Activated T-helper 2 cell treated with anti-CD3 and anti-CD28 coated beads, Interferon-gamma antibody, Interleukin-2, Interleukin-4, amounts not matched to agents 10 μg/mL and 5 μg/mL and 100 μg/mL, durations not matched to agents 14 hours and 24 hours and 36 hours (primary cell): ENCODE measurements around the gene LPP. TPM values are rescaled to one million over a fixed set of nuclear protein-coding genes. Genes with fewer than 3 reads are reported as not detected.

ENCODE experiments used
- DNase-seq: peaks from one replicate; pipeline ENCODE4 v3.0.0; 2021; ENCODE audit warnings: low spot score
- H3K27ac Mint-ChIP-seq: one replicate; pipeline ENCODE4 v1.8.0; 2021; ENCODE audit warnings: mixed read lengths
- H3K27me3 Mint-ChIP-seq: one replicate; pipeline ENCODE4 v1.8.0; 2021; ENCODE audit warnings: low read depth, mixed read lengths
- H3K36me3 Mint-ChIP-seq: one replicate; pipeline ENCODE4 v1.8.0; 2021; ENCODE audit warnings: low read depth, mixed read lengths
- H3K4me1 Mint-ChIP-seq: one replicate; pipeline ENCODE4 v1.8.0; 2021; ENCODE audit warnings: low read depth, mixed read lengths
- H3K4me3 Mint-ChIP-seq: one replicate; pipeline ENCODE4 v1.8.0; 2021; ENCODE audit warnings: low read depth, mild to moderate bottlenecking, moderate library complexity, mixed read lengths
- H3K9me3 Mint-ChIP-seq: one replicate; pipeline ENCODE4 v1.8.0; 2021; ENCODE audit warnings: mixed read lengths
- intact Hi-C: fragments of 100-400 bp; cut with micrococcal nuclease; formaldehyde crosslinking; loops from one replicate; pipeline ENCODE4 v1.15.1; 2023
- total RNA-seq: library from RNA; stranded (reverse); gene quantifications from 2 replicates; pipeline ENCODE4 v1.2.3, GENCODE V29; 2022

Gene LPP
- total RNA-seq, 1 donor from 2014 or later, result 54.5 TPM

DNA sequence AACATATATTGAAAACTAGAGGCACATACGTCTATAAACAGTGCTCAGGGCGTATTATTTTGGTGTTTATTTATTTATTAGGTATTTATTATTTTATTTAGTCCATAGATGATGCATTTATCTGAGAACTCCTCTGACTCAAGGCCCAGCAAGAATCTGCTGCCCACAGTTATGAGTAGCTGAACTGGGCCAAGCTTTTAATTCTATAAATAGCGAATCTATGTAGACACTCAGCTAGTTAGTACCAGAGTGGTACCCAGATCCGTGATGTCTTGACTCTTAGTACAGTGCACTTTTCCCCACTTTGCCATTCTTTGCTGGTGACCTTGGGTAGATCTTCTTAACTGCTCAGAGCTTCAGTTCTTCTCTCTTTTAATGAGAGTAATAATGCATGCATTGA lies 647.4 kb downstream of the LPP start:
- DNase-seq, result no peak
- Mint-ChIP-seq H3K4me1 (peaks cover 2% of the 10 kb centered on the region), H3K27ac (no peak overlapping the region), H3K4me3 (no peak overlapping the region), H3K9me3 (peaks cover 1% of the 10 kb centered on the region), H3K36me3 (no peaks in the 10 kb centered on the region), H3K27me3 (no peaks in the 10 kb centered on the region)
- intact Hi-C loops, result no loop called here

DNA sequence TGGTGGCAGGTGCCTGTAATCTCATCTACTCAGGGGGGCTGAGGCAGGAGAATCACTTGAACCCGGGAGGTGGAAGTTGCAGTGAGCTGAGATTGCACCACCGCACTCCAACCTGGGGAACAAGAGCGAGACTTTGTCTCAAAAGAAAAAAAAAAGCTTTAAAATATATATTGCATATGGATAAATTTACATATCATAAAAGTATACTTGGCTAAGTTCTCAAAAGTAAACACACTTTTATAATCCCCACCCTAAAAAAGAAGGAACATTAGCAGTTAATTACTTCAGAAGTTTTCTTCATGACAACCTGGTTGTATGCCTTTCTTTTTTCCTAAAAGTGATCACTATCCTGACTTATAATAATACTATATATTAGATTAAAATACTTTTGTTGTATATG lies 648.7 kb downstream of the LPP start:
- Mint-ChIP-seq H3K36me3 (peaks cover 9% of the 10 kb centered on the region), H3K4me1 (peaks cover 2% of the 10 kb centered on the region), H3K27ac (no peak overlapping the region), H3K27me3 (no peaks in the 10 kb centered on the region), H3K4me3 (no peak overlapping the region), H3K9me3 (peaks cover 14% of the 10 kb centered on the region)
- DNase-seq, result no peak
- intact Hi-C loops, result no loop called here

- intact Hi-C loops, result no loop called here
- Mint-ChIP-seq H3K27me3 (no peaks in the 10 kb centered on the region), H3K4me1 (peaks cover 2% of the 10 kb centered on the region), H3K9me3 (peaks cover 26% of the 10 kb centered on the region), H3K4me3 (no peak overlapping the region), H3K27ac (no peak overlapping the region), H3K36me3 (peaks cover 18% of the 10 kb centered on the region)
- no peak for DNase-seq
Measured at GRCh38 chr3:188807006-188807405, 653.0 kb downstream of the LPP start.

DNA sequence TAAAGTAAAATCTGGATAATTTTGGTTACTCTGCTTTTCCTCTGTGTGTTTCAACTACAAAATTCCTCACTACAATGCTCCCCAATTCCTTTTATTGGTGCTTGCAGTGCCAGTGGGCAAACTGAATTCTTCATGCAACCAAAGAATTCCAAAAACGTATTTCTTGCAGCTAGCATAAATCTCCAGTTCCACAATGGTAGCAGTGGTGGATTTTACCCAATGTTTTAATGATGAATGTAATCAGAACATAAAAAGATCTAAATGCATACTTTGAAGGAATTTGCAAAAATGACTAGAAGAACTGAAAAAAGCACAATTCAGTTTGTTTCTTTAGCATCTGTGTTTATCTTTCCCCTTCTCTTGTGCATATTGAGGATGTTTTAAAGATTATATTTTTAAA lies 658.2 kb downstream of the LPP start:
- Mint-ChIP-seq H3K9me3 (peaks cover 16% of the 10 kb centered on the region), H3K4me3 (no peak overlapping the region), H3K27me3 (peaks cover 4% of the 10 kb centered on the region), H3K36me3 (peaks cover 14% of the 10 kb centered on the region), H3K27ac (no peak overlapping the region), H3K4me1 (no peaks in the 10 kb centered on the region)
- no peak for DNase-seq
- intact Hi-C loops, result no loop called here

GRCh38 chr3:188814581-188814980 lies 660.6 kb downstream of the LPP start:
- H3K27me3 Mint-ChIP-seq, result peaks cover 4% of the 10 kb centered on the region
- no peaks in the 10 kb centered on the region for H3K4me1 Mint-ChIP-seq
- intact Hi-C loops, result no loop called here
- DNase-seq, result no peak
- H3K27ac Mint-ChIP-seq, result no peak overlapping the region
- no peak overlapping the region for H3K4me3 Mint-ChIP-seq
- no peaks in the 10 kb centered on the region for H3K9me3 Mint-ChIP-seq
- no peaks in the 10 kb centered on the region for H3K36me3 Mint-ChIP-seq

GRCh38 chr3:188817103-188817934 lies 663.4 kb downstream of the LPP start:
- no peak for DNase-seq
- Mint-ChIP-seq H3K27me3 (peaks cover 4% of the 10 kb centered on the region), H3K27ac (no peak overlapping the region), H3K36me3 (no peaks in the 10 kb centered on the region), H3K9me3 (no peaks in the 10 kb centered on the region), H3K4me1 (no peaks in the 10 kb centered on the region), H3K4me3 (no peak overlapping the region)
- intact Hi-C loops, result no loop called here

DNA sequence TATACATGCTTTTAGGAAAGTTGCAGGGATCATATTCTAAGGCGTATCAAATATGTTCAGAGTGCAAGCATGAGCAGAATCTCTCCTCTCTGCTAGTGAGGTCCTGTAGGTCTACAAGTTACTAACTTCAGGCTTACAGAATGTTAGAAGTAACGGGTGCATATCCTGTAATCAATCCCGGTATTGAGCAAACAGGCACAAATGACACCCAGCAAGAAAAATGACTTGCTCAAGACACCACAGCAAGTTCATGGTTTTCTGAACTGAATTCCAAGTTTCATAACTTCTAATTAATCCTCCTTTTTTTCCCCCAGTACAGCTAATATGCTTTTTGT lies 663.9 kb downstream of the LPP start:
- Mint-ChIP-seq H3K27me3 (peaks cover 2% of the 10 kb centered on the region), H3K27ac (no peak overlapping the region), H3K36me3 (no peaks in the 10 kb centered on the region), H3K9me3 (no peaks in the 10 kb centered on the region), H3K4me3 (no peak overlapping the region), H3K4me1 (no peaks in the 10 kb centered on the region)
- intact Hi-C loops, result no loop called here
- DNase-seq, result no peak

DNA sequence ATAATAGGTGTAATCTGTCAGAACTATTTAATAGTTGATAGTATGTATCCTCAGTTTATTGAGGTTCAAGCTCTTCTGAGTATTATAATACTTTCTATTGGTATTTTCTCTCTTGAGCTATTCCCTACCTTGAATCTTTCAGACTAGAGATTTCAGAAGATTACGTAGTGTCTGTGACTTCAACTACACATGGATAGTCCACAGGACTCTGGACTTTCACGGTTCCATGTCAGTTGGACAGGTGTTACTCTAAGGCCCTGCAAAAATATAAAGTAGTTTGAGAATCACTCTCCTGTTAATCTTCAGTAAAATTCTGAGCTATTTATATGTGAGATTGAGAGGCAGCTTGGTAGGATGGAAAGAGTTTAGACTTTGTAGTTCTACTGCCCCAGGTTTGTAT lies 664.3 kb downstream of the LPP start:
- Mint-ChIP-seq H3K36me3 (no peaks in the 10 kb centered on the region), H3K4me1 (no peaks in the 10 kb centered on the region), H3K27me3 (peaks cover 2% of the 10 kb centered on the region), H3K27ac (no peak overlapping the region), H3K4me3 (no peak overlapping the region), H3K9me3 (no peaks in the 10 kb centered on the region)
- DNase-seq, result no peak
- intact Hi-C loops, result no loop called here

GRCh38 chr3:188819939-188820338 lies 666.0 kb downstream of the LPP start:
- intact Hi-C loops, result loop anchor here (10.0 kb wide), 1 partner anchor 325 kb away; no protein-coding TSS in a partner anchor
- Mint-ChIP-seq H3K27ac (no peak overlapping the region), H3K36me3 (no peaks in the 10 kb centered on the region), H3K4me3 (no peak overlapping the region), H3K27me3 (no peaks in the 10 kb centered on the region), H3K4me1 (no peaks in the 10 kb centered on the region), H3K9me3 (no peaks in the 10 kb centered on the region)
- DNase-seq, result no peak

DNA sequence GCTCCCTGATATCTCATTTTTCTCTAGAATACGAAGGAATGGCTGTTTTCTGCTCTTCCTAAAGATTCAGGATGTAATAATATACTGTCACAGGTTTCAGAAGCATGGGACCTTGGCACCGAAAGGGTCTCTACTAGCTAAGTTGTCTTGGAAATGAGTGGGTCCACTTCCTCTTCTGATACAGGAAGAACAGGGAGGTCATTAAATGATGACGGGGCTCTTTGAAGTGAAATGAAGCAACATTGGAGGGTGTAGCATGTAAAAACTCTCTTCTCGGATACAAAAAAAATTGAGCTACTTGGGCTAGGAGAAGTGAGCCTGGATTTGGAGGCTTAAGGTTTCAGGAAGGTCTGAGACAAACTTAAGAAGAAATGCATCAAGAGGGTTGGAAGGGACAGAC lies 668.0 kb downstream of the LPP start:
- H3K27me3 Mint-ChIP-seq, result no peaks in the 10 kb centered on the region
- no peak overlapping the region for H3K27ac Mint-ChIP-seq
- H3K36me3 Mint-ChIP-seq, result no peaks in the 10 kb centered on the region
- no peaks in the 10 kb centered on the region for H3K9me3 Mint-ChIP-seq
- no peak overlapping the region for H3K4me3 Mint-ChIP-seq
- no peak for DNase-seq
- H3K4me1 Mint-ChIP-seq, result peaks cover 5% of the 10 kb centered on the region
- intact Hi-C loops, result loop anchor here (10.0 kb wide), 1 partner anchor 323 kb away; no protein-coding TSS in a partner anchor

DNA sequence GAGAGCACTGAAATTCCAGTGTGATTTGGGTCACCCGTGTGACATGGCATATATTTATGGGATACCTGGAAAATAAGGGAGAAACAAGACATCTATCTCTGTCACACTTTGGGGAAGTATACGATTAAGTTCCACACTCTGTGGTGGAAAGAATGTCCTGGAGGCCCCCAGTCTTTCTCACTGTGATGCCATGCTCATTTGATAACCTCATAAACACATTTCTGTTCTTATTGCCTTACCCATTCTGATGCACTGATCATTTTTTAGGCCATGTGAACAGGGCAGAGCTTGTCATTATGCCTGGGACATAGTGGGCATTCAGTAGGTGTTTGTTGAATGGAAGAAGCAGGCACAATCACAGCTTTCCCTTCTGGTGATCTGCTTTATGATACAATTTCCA lies 668.5 kb downstream of the LPP start:
- H3K9me3 Mint-ChIP-seq, result no peaks in the 10 kb centered on the region
- no peaks in the 10 kb centered on the region for H3K36me3 Mint-ChIP-seq
- no peak overlapping the region for H3K4me3 Mint-ChIP-seq
- no peaks in the 10 kb centered on the region for H3K27me3 Mint-ChIP-seq
- H3K4me1 Mint-ChIP-seq, result peaks cover 5% of the 10 kb centered on the region
- no peak for DNase-seq
- intact Hi-C loops, result loop anchor here (10.0 kb wide), 1 partner anchor 322 kb away; no protein-coding TSS in a partner anchor
- no peak overlapping the region for H3K27ac Mint-ChIP-seq

DNA sequence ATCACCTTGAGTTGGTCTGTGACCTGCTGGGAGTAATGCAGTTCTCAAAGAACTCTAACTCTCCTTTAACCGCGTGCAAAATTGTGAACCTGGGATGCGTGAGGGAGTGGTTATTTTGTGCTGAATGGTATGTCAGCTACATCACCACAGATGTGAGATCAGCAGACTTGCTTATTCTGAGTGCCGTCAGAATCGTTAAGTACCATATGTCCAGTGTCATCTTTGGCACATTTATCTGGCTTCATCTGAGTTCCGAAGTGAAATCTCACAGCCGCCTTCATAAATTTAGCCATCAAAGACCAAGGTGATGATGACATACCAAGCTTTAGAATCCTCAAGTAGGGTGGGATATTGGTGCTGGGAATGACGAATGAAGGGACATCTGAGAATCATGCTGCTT lies 670.6 kb downstream of the LPP start:
- no peak for DNase-seq
- Mint-ChIP-seq H3K27me3 (no peaks in the 10 kb centered on the region), H3K4me1 (peaks cover 5% of the 10 kb centered on the region), H3K4me3 (no peak overlapping the region), H3K9me3 (no peaks in the 10 kb centered on the region), H3K36me3 (no peaks in the 10 kb centered on the region), H3K27ac (no peak overlapping the region)
- intact Hi-C loops, result loop anchor here (10.0 kb wide), 1 partner anchor 320 kb away; no protein-coding TSS in a partner anchor

DNA sequence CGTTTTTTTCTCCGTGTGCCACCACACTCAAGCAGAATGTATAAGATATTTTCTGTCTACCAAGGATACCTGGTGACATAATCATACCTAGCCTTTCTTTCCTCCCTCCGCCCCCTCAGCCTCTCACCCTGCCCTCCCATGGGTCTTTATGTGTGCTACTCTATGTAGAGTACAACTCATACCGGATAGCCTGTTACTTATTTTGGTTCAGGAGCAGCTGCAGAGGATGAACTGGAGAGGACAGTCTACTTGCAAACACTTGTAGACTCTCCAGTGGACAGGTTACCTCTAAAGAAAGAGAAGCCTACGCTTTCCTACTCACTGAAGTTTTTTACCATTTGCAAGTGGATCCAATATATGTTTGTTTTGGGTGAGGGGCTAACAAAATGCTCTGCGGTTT lies 671.9 kb downstream of the LPP start:
- Mint-ChIP-seq H3K4me3 (no peak overlapping the region), H3K4me1 (peaks cover 5% of the 10 kb centered on the region), H3K9me3 (no peaks in the 10 kb centered on the region), H3K27me3 (no peaks in the 10 kb centered on the region), H3K36me3 (no peaks in the 10 kb centered on the region), H3K27ac (no peak overlapping the region)
- no peak for DNase-seq
- intact Hi-C loops, result loop anchor here (10.0 kb wide), 1 partner anchor 319 kb away; no protein-coding TSS in a partner anchor
